HCT116 (cell line): Measurements from ENCODE around the gene SLC35C1. TPM values are rescaled to one million over a fixed set of nuclear protein-coding genes. Genes with fewer than 3 reads are reported as not detected.

Source experiments
- ATAC-seq: fragments of 200-7000 bp; cut with Tn5 transposase; 2 replicates; pipeline ENCODE4 v1.9.1; 2020; ENCODE audit warnings: mild to moderate bottlenecking, moderate library complexity
- BruUV-seq: library from RNA; stranded (reverse); fragments of 400-500 nt; replicated peaks from 2 replicates; lab custom pipeline; 2021; lab: Mats Ljungman, UMichigan
- CTCF ChIA-PET: fragments of 300-600 bp; sonication (Branson Sonifier 250); formaldehyde crosslinking; loops from one replicate; lab custom pipeline; 2021; ENCODE audit warnings: antibody characterized with exemption; lab: Charles Lee
- POLR2A ChIA-PET: fragments of 300-600, 350-600 bp; sonication (Branson Sonifier 250); formaldehyde crosslinking; loops from one replicate; lab custom pipeline; 2021; ENCODE audit warnings: antibody characterized with exemption; lab: Charles Lee
- RAD21 ChIA-PET, 2 experiments: fragments of 300-600 bp; sonication (Branson Sonifier 250); formaldehyde crosslinking; loops; one replicate each; lab custom pipeline; 2023; ENCODE audit warnings: low total read pairs in 2 of 2; ENCODE audit not compliant: uncharacterized antibody in 2 of 2, unreplicated experiment in 2 of 2, low non-redundant PET in 1 of 2; lab: Charles Lee
- DNase-seq: peaks from one replicate; pipeline ENCODE4 v3.0.0-alpha.2; 2010; ENCODE audit warnings: low read depth, low spot score
- H2AFZ ChIP-seq: fragments of 200-600 bp; shearing (Covaris generic), sonication (generic); 2 replicates; pipeline ENCODE4 v1.6.1; 2017; ENCODE audit warnings: low read depth, mixed run types, mixed read lengths, antibody characterized with exemption, low read length; ENCODE audit not compliant: poor library complexity, severe bottlenecking
- H3K27ac ChIP-seq: 2 replicates; pipeline ENCODE4 v1.5.1; 2012; ENCODE audit warnings: low read depth, low read length
- H3K27me3 ChIP-seq: fragments of 200-600 bp; sonication (generic); 2 replicates; pipeline ENCODE4 v1.6.1; 2016; ENCODE audit warnings: mixed run types, low read length, mixed read lengths; ENCODE audit not compliant: insufficient read depth
- H3K36me3 ChIP-seq, 2 experiments: fragments of 200-500 bp in 1 of 2; fragments of 200-600 bp in 1 of 2; sonication (Bioruptor generic) in 1 of 2; sonication (generic) in 1 of 2; 2 replicates each; pipeline versions ENCODE4 v1.5.1 to v1.6.1; 2014 to 2016; ENCODE audit warnings: low read length in 2 of 2, inconsistent platforms in 1 of 2, mixed read lengths in 1 of 2, mixed run types in 1 of 2; ENCODE audit not compliant: insufficient read depth in 2 of 2, control insufficient read depth in 1 of 2
- H3K4me1 ChIP-seq, 2 experiments: fragments of 200-600 bp in 1 of 2; sonication (generic) in 1 of 2; 2 replicates each; pipeline versions ENCODE4 v1.5.1 to v1.6.1; 2012 to 2017; ENCODE audit warnings: low read length in 2 of 2, inconsistent platforms in 1 of 2, mild to moderate bottlenecking in 1 of 2, mixed read lengths in 1 of 2, mixed run types in 1 of 2, moderate library complexity in 1 of 2; ENCODE audit not compliant: insufficient read depth in 2 of 2, control insufficient read depth in 1 of 2
- H3K4me2 ChIP-seq: fragments of 200-600 bp; sonication (generic); 2 replicates; pipeline ENCODE4 v1.6.1; 2017; ENCODE audit warnings: mixed run types, low read length, mixed read lengths
- H3K4me3 ChIP-seq, 2 experiments: fragments of 200-600 bp in 1 of 2; sonication (generic) in 1 of 2; replicated peaks in 1 of 2; 2 replicates each; pipeline ENCODE4 v1.5.1; 2011 to 2016; ENCODE audit warnings: low read length in 2 of 2, control low read depth in 1 of 2, low read depth in 1 of 2, mild to moderate bottlenecking in 1 of 2, mixed read lengths in 1 of 2, mixed run types in 1 of 2
- H3K79me2 ChIP-seq: fragments of 200-600 bp; sonication (generic); 2 replicates; pipeline ENCODE4 v1.6.1; 2017; ENCODE audit warnings: mild to moderate bottlenecking, mixed run types, low read length, moderate library complexity, mixed read lengths; ENCODE audit not compliant: insufficient read depth
- H3K9ac ChIP-seq: fragments of 200-600 bp; sonication (generic); 2 replicates; pipeline ENCODE4 v1.6.1; 2016; ENCODE audit warnings: low read length, mixed read lengths
- H3K9me2 ChIP-seq: fragments of 200-600 bp; sonication (generic), shearing (Covaris generic); 2 replicates; pipeline ENCODE4 v1.6.1; 2017; ENCODE audit warnings: mixed run types, mild to moderate bottlenecking, moderate library complexity; ENCODE audit not compliant: insufficient read depth
- H3K9me3 ChIP-seq, 2 experiments: fragments of 200-500 bp in 1 of 2; fragments of 200-600 bp in 1 of 2; sonication (Bioruptor generic) in 1 of 2; sonication (generic) in 1 of 2; 2 replicates each; pipeline ENCODE4 v1.6.1; 2014 to 2017; ENCODE audit warnings: low read length in 2 of 2, mixed read lengths in 2 of 2, inconsistent platforms in 1 of 2, low read depth in 1 of 2, mild to moderate bottlenecking in 1 of 2, mixed run types in 1 of 2, moderate library complexity in 1 of 2; ENCODE audit not compliant: control insufficient read depth in 1 of 2, insufficient read depth in 1 of 2
- H4K20me1 ChIP-seq: fragments of 200-600 bp; sonication (generic), shearing (Covaris generic); 2 replicates; pipeline ENCODE4 v1.6.1; 2017; ENCODE audit warnings: mixed run types, mild to moderate bottlenecking, moderate library complexity; ENCODE audit not compliant: insufficient read depth
- CEBPB ChIP-seq: IDR thresholded peaks from 2 replicates; pipeline ENCODE4 v1.6.1; 2012; ENCODE audit warnings: low read depth
- EGR1 ChIP-seq: IDR thresholded peaks from 2 replicates; pipeline ENCODE4 v1.6.1; 2012; ENCODE audit warnings: low read depth
- ELF1 ChIP-seq: IDR thresholded peaks from 2 replicates; pipeline ENCODE4 v1.6.1; 2012; ENCODE audit warnings: low read depth, borderline replicate concordance
- EZH2 ChIP-seq: fragments of 200-600 bp; sonication (generic); IDR thresholded peaks from 2 replicates; pipeline ENCODE4 v1.6.1; 2017; ENCODE audit warnings: antibody characterized with exemption, mixed run types
- FOSL1 ChIP-seq: IDR thresholded peaks from 2 replicates; pipeline ENCODE4 v1.6.1; 2012; ENCODE audit warnings: low read depth
- JUND ChIP-seq: IDR thresholded peaks from 2 replicates; pipeline ENCODE4 v1.6.1; 2012
- MAX ChIP-seq: IDR thresholded peaks from 2 replicates; pipeline ENCODE4 v1.6.1; 2012
- POLR2A ChIP-seq: IDR thresholded peaks from 2 replicates; pipeline ENCODE4 v1.7.0; 2011; ENCODE audit warnings: borderline replicate concordance; ENCODE audit not compliant: insufficient read depth, insufficient read length; ENCODE audit errors: extremely low read depth
- POLR2AphosphoS5 ChIP-seq: IDR thresholded peaks from 2 replicates; pipeline ENCODE4 v1.6.1; 2011; ENCODE audit warnings: mild to moderate bottlenecking, low read depth, low read length, moderate library complexity
- RAD21 ChIP-seq: IDR thresholded peaks from 2 replicates; pipeline ENCODE4 v1.6.1; 2012; ENCODE audit warnings: low read depth, mild to moderate bottlenecking
- REST ChIP-seq: IDR thresholded peaks from 2 replicates; pipeline ENCODE4 v1.6.1; 2012; ENCODE audit warnings: low read depth
- SP1 ChIP-seq: IDR thresholded peaks from 2 replicates; pipeline ENCODE4 v1.6.1; 2012; ENCODE audit warnings: low read depth
- SRF ChIP-seq: IDR thresholded peaks from 2 replicates; pipeline ENCODE4 v1.6.1; 2012; ENCODE audit warnings: low read depth
- TCF7L2 ChIP-seq: IDR thresholded peaks from 2 replicates; pipeline ENCODE4 v1.7.0; 2011; ENCODE audit warnings: borderline replicate concordance, inconsistent platforms; ENCODE audit not compliant: insufficient read depth, insufficient read length; ENCODE audit errors: extremely low read depth
- ZBTB33 ChIP-seq: IDR thresholded peaks from 2 replicates; pipeline ENCODE4 v1.6.1; 2011; ENCODE audit warnings: mild to moderate bottlenecking, low read length, moderate library complexity; ENCODE audit not compliant: insufficient replicate concordance; ENCODE audit errors: extremely low read depth
- ZFX ChIP-seq: fragments of 450-650 bp; IDR thresholded peaks from 2 replicates; pipeline ENCODE4 v1.6.1; 2017
- intact Hi-C: fragments of 100-400 bp; cut with micrococcal nuclease; formaldehyde crosslinking; loops from 2 replicates; pipeline ENCODE4 v1.10.0; 2022
- total RNA-seq: library from RNA; stranded (reverse); gene quantifications from one replicate; pipeline ENCODE4 v1.2.1, GENCODE V29; 2021; ENCODE audit not compliant: unreplicated experiment

Gene SLC35C1
- total RNA-seq, 1 experiment from 2014 or later: 18.2 TPM

GRCh38 chr11:45809456-45810395 is 4.8 kb downstream of the SLC35C1 start:
- ATAC-seq (no peak), DNase-seq (no peak)
- no peak overlapping the region for H3K27ac ChIP-seq
- H3K27me3 ChIP-seq: no peaks in the 10 kb centered on the region
- H3K4me1 ChIP-seq: peaks cover 11 to 15% of the 10 kb centered on the region in 2 experiments; a peak in 3 of 4 replicates
- no peaks in the 10 kb centered on the region for H4K20me1 ChIP-seq
- no TSS peak for BruUV-seq
- H3K4me2 ChIP-seq: no peak overlapping the region
- intact Hi-C loops: no loop called here
- H3K36me3 ChIP-seq: peaks cover 0 to 5% of the 10 kb centered on the region in 2 experiments; a peak in 3 of 4 replicates
- H2AFZ ChIP-seq: no peak overlapping the region
- H3K9ac ChIP-seq: no peak overlapping the region
- ChIA-PET POLR2A (no interaction called here), CTCF (no interaction called here)
- H3K79me2 ChIP-seq: peaks cover 28% of the 10 kb centered on the region
- H3K9me2 ChIP-seq: no peaks in the 10 kb centered on the region
- TF ChIP-seq ELF1 (no peak), CEBPB (no peak), JUND (no peak), MAX (no peak), SRF (no peak), REST (no peak), EGR1 (no peak), TCF7L2 (no peak), RAD21 (no peak), POLR2AphosphoS5 (no peak), POLR2A (no peak), EZH2 (no peak), ZBTB33 (no peak), FOSL1 (no peak), SP1 (no peak), ZFX (no peak)
- TF ChIP-seq, all 23 proteins: peak for 0
- RAD21 ChIA-PET: no interaction called here
- Histone ChIP-seq H3K9me3 (no peaks in the 10 kb centered on the region), H3K4me3 (no peak overlapping the region)
